Activated CD4-positive, alpha-beta T cell treated with anti-CD3 and anti-CD28 coated beads for 1 hour (primary cell): ENCODE results near the gene AP4E1.
"Not testable (repeated sequence)": the region's sequence is repeated elsewhere in the genome, so short reads cannot be mapped to it uniquely, and the experiment has no call there.

Experiments used
- DNase-seq: peaks from one replicate; pipeline ENCODE4 v3.0.0-alpha.2; 2020

Gene AP4E1

DNA sequence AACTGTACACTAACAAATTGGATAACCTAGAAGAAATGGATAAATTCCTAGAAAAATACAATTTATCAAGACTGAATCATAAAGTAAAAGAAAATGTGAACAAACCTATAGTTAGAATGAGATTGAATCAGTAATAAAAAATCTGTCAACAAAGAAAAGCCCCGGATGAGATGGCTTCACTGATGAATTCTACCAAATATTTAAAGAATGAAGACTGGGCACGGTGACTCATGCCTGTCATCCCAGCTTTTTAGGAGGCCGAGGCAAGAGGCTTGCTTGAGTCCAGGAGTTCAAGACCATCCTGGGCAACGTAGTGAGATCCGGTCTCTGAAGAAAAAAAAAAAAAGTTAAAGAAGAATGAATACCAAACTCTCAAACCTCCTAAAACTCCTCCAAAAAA, 17.7 kb upstream of the AP4E1 start:
- DNase-seq = no peak

- DNase-seq = no peak
These were observed 17.3 kb upstream of the AP4E1 start for GRCh38 chr15:50891159-50891558.

GRCh38 chr15:50893976-50894375, 14.5 kb upstream of the AP4E1 start:
- DNase-seq = no peak

GRCh38 chr15:50901390-50901789, 7.1 kb upstream of the AP4E1 start:
- not testable (repeated sequence) for DNase-seq

DNA sequence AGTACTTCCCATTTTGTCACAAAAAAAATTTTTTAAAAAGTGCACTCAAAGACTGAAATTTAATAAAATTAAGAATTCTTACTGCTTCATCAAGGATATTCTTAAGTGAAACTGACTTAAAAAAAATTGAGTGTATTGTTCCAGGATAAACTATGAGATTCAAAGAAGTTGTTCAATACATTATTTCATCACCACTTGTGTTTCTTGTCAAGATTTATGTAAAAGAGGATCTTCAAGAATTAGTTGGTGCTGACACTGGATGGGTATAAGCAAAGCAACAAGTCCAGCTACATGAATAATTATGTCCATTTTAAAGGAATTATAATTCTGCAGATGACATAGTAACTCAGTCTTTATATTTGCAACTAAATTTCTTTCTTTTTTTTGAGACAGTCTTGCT, 4.3 kb upstream of the AP4E1 start:
- DNase-seq = no peak

DNA sequence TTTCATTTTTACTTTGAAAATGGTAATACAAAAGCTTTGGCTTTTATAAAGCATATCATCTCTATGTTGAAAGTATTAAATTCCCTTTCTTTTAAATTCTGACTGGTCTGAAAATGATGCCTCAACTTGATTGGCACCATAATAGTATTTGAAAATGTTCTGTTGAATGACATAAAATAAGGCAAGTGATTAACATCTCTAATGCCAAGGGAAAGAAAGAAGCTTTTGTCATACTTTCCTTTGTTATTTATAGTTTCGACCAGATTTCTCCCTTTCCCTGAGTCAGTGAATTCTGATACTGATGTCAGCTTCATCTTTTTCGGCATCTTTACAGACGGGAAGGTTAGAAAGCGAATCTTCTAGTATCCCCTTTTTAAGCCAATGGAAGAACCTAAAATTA, 3.4 kb upstream of the AP4E1 start:
- DNase-seq = no peak

DNA sequence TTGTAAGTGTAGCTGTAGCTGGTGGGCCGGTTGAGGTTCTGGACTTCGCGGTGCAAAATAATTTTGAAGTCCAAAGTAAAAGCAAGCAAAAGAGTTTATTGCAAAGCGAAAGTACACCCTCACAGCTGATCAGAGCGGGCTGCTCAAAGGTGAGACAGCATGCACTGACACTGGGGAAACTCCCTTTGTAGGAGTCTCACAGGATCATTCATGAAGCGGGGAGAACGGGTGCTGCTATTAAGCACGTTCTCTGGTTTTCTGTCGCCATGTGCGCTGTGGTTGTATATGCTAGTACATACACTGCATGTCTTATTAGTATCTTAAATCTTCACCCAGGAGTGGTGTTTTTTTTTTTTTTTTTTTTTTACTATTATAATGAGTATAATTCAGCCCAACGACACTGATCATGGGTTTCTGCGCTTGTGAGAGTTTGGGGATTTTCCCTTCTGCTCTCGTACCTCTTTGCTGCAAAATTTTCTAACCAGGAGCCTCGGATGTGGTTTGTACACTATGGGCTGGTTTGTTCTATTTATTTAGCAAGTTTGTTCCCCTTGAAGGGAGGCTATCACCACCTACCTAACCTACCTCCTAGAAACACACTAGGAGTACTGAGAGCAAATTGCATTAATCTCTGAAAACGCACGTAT, 1.4 kb upstream of the AP4E1 start:
- peak; percentile 60 for DNase-seq

DNA sequence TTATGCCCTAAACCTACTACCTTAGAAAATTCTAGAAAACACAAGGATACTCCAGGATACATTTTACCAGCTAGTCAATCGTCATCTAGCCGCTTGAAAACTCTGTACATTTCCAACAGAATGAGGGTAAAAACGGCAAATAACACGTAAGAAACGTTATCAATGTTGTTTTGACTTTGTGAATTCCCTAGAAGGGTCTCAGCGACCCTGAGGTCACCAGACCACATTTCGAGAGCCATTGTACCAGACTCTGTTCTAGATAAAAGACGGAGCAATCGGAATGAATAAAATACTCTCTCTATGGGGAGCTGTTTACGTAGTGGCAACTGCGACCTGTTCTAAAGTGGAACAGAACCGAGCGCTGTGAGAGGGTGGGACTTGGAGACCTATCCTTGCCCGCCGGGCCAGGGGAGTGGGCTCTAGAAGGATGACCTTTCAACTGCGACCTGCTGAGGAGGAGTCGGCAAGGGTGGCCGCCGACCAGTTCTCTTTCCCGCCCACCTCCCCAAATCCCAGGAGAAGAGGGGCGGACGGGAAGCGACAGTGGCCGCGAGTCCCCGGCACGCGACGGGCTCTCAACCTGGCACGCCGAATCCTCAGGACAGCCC, 778 bp upstream of the AP4E1 start:
- DNase-seq = peak; percentile 33

DNA sequence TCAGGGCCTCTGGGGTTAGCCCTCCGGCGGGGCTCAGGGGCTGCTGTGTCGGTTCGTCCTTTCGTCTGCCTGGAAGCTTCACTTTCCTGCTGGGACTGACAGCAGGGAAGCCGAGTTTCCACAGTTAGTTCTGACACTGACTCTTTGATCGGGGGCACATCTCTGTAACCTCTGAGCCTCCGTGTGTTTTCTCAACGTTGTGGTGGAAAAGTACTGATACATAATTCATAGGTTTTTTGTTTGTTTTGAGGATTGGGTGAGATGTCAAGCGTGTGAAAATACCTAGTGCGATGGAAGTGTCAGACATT, 481 bp downstream of the AP4E1 start:
- DNase-seq = no peak

GRCh38 chr15:50910426-50910795, 1.9 kb downstream of the AP4E1 start:
- not testable (repeated sequence) for DNase-seq

DNA sequence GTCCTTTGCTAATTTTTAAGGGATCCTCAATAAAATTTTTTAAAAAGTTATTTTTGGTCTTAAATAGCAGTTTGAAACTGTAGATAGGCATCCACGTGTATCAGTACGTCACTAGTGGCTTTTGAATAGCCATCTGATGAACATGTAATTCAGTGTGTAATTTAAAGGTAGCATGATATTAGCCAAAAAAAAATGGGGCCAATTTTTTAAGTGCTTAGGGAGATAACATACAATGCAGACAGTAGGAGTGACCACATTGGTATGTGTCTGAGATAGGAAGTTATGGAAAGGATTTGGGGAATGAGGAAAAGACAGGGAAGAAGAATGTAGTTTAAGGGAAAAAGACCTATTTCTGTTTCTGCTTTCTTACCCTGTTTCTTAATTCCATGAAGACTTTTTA, 2.5 kb downstream of the AP4E1 start:
- no peak for DNase-seq

- DNase-seq = no peak
These were observed 3.1 kb downstream of the AP4E1 start for GRCh38 chr15:50911621-50912020.

DNA sequence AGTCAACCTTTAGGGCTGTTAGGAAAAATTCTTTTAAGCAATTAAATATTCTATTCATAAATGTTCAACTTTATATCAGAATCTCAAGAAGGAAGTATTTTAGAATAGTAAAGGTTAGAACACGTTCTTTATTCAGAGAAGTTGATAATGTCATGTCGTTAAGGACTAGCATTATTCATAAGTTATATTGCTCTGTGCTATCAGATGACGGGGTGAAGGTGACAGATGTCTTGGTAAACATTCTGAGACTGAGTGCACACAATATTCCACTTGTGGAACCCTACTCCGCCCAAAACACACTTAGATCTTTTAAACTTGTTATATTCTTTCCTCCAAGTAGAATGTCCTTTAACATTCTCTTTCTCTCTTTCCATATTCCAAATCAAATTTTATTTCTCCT, 7.9 kb downstream of the AP4E1 start:
- no peak for DNase-seq

DNA sequence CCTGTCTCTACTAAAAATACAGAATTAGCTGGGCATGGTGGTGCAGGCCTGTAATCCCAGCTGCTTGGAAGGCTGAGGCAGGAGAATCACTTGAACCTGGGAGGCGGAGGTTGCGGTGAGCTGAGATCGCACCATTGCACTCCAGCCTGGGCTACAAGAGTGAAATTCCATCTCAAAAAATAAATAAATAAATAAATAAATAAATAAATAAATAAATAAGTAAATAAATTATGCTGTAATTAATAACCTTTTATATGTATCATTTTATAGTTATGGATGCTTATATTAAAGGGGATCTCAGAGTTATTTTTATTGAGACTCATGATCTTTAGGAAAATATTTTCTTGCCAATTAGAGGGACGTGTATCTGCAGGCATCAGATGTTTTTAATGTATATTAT, 10.9 kb downstream of the AP4E1 start:
- not testable (repeated sequence) for DNase-seq

DNA sequence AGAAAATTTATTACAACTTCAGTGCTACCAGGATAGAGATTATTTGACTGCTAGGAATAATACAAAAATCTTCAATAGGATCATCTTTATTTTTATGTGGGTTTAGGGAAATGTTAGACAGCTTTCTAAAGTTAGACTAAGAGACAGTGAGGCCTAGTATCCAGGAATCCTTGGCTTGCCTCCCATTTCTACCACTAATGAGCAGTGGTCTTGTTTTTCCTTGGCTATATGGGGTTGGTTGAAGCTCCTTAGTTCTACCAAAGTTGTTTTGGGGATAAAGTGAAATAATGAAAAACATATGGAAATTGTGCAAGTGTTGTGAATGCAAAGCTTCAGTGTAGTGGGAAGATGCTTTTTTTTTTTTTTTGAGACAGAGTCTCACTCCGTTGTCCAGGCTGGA, 16.8 kb downstream of the AP4E1 start:
- DNase-seq = no peak

- no peak for DNase-seq
These were observed 20.6 kb downstream of the AP4E1 start for GRCh38 chr15:50929062-50929461.

DNA sequence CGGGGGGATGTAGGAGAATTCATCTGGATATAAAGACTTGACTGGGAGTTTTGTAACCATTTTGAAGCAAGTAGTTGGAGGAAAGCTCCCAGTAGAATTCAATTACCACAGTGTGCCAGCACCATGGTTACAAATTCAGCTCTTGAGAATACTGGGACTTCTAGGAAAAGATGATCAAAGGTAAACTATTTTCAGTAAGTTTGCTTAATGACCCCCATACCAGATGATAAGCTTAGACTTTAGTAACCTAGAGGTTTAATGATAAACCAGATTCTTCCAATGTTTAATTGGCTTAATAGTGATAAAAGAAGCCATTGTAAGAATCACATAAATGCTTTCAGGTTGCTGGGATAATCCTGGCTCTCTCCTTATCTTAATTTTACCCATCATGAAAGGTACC, 22.3 kb downstream of the AP4E1 start:
- no peak for DNase-seq

DNA sequence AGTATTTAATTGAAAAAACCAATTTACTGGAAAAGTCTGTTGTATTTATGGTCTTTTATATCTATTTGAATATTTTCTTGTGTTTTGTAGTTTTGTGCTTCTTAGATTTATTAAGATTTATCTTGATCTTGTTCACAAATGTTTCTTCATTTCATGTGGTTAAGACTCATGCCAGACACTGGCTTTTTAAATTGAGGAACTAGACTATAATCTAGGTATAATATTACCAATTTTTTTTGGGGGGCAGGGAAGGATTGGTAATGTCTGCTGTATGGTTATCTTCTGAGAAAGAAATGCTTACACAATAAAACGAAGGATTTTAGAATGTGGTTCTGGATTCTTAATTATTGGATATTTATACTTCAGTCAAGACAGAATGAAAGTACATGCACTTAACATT, 24.9 kb downstream of the AP4E1 start:
- no peak for DNase-seq

GRCh38 chr15:50938525-50938924, 30.0 kb downstream of the AP4E1 start:
- DNase-seq = no peak

DNA sequence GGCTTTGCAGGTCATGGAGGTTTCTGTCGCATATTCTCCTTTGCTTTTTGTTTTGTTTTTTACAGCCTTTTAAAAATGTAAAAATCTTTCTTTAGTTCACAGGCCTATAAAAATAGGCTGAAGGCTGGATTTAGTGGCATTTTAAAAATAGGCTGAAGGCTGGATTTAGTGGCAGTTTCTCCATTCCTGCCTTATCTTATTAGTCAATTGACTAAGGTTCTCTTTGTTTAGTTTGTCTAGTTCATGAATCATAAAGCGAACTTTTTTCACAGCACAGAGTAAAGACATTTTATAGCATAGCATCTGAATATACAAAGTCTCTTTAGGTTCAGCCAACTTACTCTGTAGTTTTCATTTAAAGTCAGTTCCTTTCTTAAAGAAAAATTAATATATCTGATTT, 31.4 kb downstream of the AP4E1 start:
- DNase-seq = no peak

GRCh38 chr15:50940506-50940905, 32.0 kb downstream of the AP4E1 start:
- DNase-seq = no peak

DNA sequence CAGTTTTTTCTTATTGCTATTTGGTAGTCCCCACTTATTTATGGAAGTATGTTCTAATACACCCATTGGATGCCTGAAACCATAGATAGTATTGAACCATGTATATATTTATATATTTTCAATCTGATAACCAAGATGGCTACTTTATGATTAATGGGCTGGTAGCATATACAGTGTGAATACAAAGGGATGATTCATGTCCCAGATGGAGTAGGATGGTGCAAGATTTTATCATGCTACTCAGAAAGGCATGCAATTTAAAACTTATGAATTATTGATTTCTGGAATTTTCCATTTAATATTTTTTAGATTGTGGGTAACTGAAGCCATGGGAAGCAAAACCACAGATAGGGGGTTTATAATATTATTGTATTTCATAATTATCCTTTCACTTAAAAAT, 35.2 kb downstream of the AP4E1 start:
- DNase-seq = no peak

DNA sequence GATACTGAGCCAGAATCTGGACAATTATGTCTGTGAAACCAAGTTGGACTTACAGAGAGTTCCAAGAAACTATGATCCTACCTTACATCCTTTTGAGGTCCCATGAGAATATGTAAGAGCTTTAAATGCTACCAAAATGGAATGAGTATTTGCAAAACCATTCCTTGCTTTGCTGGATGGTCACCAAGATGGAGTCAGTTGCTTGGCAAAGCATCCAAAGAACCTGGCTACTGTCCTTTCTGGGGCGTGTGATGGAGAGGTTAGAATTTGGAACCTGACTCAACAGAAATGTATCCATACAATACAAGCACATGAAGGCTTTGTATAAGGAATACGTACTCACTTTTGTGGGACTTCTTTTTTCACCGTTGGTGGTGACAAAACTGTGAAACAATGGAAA, 36.2 kb downstream of the AP4E1 start:
- DNase-seq = no peak

- no peak for DNase-seq
These were observed 37.2 kb downstream of the AP4E1 start for GRCh38 chr15:50945725-50946124.

DNA sequence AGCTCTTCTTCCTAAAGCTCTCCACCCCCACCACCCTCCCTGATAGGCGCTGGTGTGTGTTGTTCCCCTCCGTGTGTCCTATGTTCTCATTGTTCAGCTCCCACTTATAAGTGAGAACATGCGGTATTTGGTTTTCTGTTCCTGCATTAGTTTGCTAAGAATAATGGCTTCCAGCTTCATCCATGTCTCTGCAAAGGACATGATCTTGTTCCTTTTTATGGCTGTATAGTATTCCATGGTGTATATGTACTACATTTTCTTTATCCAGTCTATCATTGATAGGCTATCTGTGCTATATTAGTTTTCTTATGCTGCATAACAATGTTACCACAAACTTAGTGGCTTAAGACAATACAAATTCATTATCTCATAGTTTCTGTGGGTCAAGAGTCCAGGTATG, 42.3 kb downstream of the AP4E1 start:
- DNase-seq = not testable (repeated sequence)

DNA sequence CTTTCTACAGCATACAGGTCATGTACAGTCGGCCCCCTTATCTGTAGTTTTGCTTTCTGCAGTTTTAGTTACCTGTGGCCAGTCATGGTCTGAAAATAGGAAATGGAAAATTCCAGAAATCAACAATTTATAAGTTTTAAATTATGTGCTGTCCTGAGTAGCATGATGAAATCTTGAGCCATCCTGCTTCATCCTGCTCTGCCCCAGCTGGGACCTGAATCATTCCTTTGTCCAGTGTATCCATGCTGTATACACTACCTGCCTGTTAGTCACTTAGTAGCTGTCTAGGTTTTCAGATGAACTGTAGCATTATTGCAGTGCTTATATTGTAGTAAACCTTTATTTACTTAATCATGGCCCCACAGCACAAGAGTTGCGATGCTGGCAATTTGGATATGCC, 44.8 kb downstream of the AP4E1 start:
- DNase-seq = no peak
